HFFc6 (cell line): ENCODE measurements around the gene POU6F2. TPM values are rescaled to one million over a fixed set of nuclear protein-coding genes. Genes with fewer than 3 reads are reported as not detected.

ENCODE experiments used
- DNase-seq: peaks from one replicate; pipeline ENCODE4 v3.0.0-alpha.2; 2018
- H3K27ac Mint-ChIP-seq: 2 replicates; pipeline ENCODE4 v1.8.0; 2020; ENCODE audit warnings: mild to moderate bottlenecking, mixed read lengths
- H3K27me3 Mint-ChIP-seq: 2 replicates; pipeline ENCODE4 v1.8.0; 2021; ENCODE audit warnings: mild to moderate bottlenecking, moderate library complexity, mixed read lengths; ENCODE audit not compliant: insufficient read depth
- H3K36me3 Mint-ChIP-seq: 2 replicates; pipeline ENCODE4 v1.8.0; 2021; ENCODE audit warnings: low read depth, mixed read lengths
- H3K4me1 Mint-ChIP-seq: 2 replicates; pipeline ENCODE4 v1.8.0; 2020; ENCODE audit warnings: low read depth, mixed read lengths
- H3K4me3 Mint-ChIP-seq: 2 replicates; pipeline ENCODE4 v1.8.0; 2020; ENCODE audit warnings: mild to moderate bottlenecking, moderate library complexity, mixed read lengths
- H3K9me3 Mint-ChIP-seq: 2 replicates; pipeline ENCODE4 v1.8.0; 2020; ENCODE audit warnings: mild to moderate bottlenecking, mixed read lengths
- total RNA-seq, 6 experiments: library from RNA; stranded (reverse); fragmentation: NEBNext Ultra II Directional; extraction: Animal tissue kit (Norgen Biotek cat#: 25700); gene quantifications; 2 replicates in 1 of 6; 3 replicates in 5 of 6; pipeline ENCODE4 v1.2.3, GENCODE V29; 2021
- TF ChIP-seq, protein P1 (sequence below): fragments of 200-600 bp; sonication (generic); IDR thresholded peaks from 2 replicates; pipeline ENCODE4 v1.5.0; 2021; ENCODE audit warnings: antibody characterized with exemption, mild to moderate bottlenecking

The POU6F2 gene
- total RNA-seq, 6 experiments from 2014 or later, result not detected

DNA sequence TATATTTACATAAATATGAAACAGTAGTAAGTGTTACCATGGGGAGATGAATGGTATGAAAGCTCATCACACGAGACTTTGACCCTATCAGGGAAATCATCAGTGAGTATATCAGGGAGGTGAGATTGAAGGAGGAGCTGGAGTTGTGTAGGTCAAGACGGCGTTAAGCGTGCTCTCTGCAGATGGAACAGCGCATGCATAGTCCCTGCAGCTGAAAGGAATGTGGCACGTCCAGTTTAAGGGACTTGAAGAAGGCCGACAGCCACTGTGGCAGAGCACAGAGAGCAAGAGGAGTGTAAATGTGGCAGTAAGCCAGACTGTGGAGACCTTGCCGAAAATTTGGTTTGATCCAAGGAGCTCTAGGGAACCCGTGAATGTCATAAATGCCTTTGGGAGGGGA is 38.9 kb downstream of the POU6F2 start:
- no peak overlapping the region for H3K27ac Mint-ChIP-seq
- 0 out of 2 replicates have a peak, but pooled peaks cover 4% of the 10 kb centered on the region for H3K9me3 Mint-ChIP-seq
- no peak overlapping the region for H3K4me3 Mint-ChIP-seq
- no peaks in the 10 kb centered on the region for H3K36me3 Mint-ChIP-seq
- TF ChIP-seq, protein P1, sequence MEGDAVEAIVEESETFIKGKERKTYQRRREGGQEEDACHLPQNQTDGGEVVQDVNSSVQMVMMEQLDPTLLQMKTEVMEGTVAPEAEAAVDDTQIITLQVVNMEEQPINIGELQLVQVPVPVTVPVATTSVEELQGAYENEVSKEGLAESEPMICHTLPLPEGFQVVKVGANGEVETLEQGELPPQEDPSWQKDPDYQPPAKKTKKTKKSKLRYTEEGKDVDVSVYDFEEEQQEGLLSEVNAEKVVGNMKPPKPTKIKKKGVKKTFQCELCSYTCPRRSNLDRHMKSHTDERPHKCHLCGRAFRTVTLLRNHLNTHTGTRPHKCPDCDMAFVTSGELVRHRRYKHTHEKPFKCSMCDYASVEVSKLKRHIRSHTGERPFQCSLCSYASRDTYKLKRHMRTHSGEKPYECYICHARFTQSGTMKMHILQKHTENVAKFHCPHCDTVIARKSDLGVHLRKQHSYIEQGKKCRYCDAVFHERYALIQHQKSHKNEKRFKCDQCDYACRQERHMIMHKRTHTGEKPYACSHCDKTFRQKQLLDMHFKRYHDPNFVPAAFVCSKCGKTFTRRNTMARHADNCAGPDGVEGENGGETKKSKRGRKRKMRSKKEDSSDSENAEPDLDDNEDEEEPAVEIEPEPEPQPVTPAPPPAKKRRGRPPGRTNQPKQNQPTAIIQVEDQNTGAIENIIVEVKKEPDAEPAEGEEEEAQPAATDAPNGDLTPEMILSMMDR, result no peak
- no peak for DNase-seq
- H3K4me1 Mint-ChIP-seq, result no peaks in the 10 kb centered on the region
- no peaks in the 10 kb centered on the region for H3K27me3 Mint-ChIP-seq

DNA sequence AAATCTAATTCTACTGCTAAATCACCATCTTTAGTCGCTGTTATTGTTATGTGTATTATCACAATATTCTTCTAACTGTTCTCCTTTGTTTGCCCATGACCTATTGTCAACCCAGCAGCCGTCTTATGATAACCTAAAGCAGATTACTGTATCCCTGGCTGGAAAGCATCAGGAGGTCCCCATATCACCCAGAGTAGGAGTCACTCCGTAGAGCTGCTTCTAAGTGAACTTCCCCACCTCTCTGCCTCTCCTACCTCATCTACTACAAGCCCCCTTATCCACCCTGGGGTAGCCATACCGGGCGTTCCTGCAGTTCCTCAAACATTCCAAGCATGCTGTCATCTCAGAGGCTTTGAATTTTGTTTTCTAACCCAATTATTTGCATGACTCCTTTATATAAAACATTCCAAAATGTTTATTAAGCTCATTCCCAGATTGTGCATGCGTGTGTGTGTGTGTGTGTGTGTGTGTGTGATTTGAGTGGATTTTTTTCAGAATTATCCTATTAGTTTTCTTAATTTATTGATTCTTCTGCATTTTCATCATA is 39.7 kb downstream of the POU6F2 start:
- Mint-ChIP-seq H3K27me3 (no peaks in the 10 kb centered on the region), H3K27ac (no peak overlapping the region), H3K4me3 (no peak overlapping the region), H3K4me1 (no peaks in the 10 kb centered on the region), H3K36me3 (no peaks in the 10 kb centered on the region), H3K9me3 (peaks cover 4% of the 10 kb centered on the region; the same call in 1 of the 2 replicates)
- DNase-seq, result no peak
- TF ChIP-seq, protein P1, result no peak

DNA sequence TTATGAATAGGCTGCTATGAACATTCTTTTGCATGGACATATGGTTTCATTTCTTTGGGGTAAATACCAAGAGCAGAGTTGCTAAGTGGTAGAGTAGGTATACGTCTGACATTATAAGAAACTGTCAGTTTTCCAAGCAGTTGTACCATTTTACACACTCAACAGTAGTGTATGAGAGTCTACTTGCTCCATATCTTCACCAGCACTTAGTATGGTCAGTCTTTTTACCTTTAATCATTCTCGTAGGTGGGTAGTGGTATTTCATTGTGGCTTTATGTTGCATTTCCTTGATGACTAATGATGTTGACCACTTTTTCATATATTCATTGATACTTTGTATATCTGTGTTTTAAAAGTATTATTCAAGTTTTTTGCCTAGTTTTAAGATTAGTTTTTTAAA is 45.1 kb downstream of the POU6F2 start:
- no peaks in the 10 kb centered on the region for H3K4me1 Mint-ChIP-seq
- H3K4me3 Mint-ChIP-seq, result no peak overlapping the region
- no peaks in the 10 kb centered on the region for H3K27me3 Mint-ChIP-seq
- H3K36me3 Mint-ChIP-seq, result no peaks in the 10 kb centered on the region
- DNase-seq, result no peak
- TF ChIP-seq, protein P1, result no peak
- peaks cover 4% of the 10 kb centered on the region; the same call in 1 of the 2 replicates for H3K9me3 Mint-ChIP-seq
- H3K27ac Mint-ChIP-seq, result no peak overlapping the region

DNA sequence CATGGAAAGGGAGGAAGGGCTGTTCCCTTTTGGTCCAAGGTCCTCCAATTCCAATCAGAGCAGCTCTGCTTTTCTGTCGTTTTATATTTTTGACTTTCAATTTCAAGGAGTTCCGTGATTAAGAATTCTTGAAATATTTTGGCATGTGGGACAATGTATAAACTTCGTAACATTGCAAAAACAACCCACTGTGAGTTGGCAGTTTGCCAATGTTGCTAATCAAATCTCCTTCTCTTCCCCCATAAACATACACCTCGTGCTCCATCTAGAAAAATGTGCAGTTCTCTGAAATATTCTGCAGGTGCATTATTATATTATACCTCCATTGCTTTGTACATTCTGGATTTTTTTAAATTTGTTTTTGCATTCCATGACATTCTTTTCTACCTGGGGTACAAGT is 49.8 kb downstream of the POU6F2 start:
- Mint-ChIP-seq H3K9me3 (peaks cover 3% of the 10 kb centered on the region; the same call in 1 of the 2 replicates), H3K36me3 (no peaks in the 10 kb centered on the region), H3K4me3 (no peak overlapping the region), H3K27ac (no peak overlapping the region), H3K27me3 (no peaks in the 10 kb centered on the region), H3K4me1 (no peaks in the 10 kb centered on the region)
- no peak for DNase-seq
- TF ChIP-seq, protein P1, result no peak

DNA sequence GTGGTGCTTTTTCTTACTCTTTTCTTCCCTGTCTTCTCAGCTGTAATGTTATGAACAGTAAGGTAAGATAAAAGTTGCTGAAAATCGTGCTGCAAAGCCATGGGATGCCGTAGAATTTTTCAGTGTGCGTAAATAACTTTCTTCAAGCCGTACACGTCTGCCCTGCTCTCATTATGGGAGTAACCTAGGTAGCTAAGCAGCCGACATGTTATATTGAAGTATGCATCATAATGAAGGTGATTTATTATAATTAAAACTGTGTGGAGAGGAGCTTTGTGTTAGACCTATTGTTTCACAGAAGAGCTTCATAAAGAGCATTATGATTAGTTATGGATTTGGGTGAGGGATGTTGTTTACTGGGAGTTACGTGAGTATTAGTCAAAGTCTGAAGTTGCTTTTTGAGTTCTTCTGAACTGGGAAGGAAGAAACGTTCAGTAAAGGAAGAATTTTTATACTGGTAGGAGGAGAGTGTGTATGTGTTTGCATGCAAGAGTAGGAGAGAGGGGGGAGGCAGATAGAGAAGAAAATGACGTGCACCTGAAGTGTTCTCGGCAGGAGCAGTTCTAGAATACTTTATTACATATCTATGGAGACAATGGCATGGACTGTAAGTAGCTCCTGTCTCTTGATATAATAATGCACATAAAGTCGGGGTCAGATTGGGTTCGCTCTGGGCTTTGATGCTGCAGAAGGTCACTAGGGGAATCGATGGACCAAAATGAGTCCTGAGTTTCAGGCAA is 56.3 kb downstream of the POU6F2 start:
- TF ChIP-seq, protein P1, result no peak
- H3K36me3 Mint-ChIP-seq, result no peaks in the 10 kb centered on the region
- DNase-seq, result no peak
- H3K4me1 Mint-ChIP-seq, result no peaks in the 10 kb centered on the region
- no peak overlapping the region for H3K27ac Mint-ChIP-seq
- peaks cover 3% of the 10 kb centered on the region for H3K27me3 Mint-ChIP-seq
- H3K9me3 Mint-ChIP-seq, result no peaks in the 10 kb centered on the region
- no peak overlapping the region for H3K4me3 Mint-ChIP-seq
